ENCODE measurements around the gene STRN3.
"Not testable (repeated sequence)": the region's sequence is repeated elsewhere in the genome, so short reads cannot be mapped to it uniquely, and the experiment has no call there.

The STRN3 gene

GRCh38 chr14:31020834-31021575 lies 5.2 kb downstream of the STRN3 start:
- no peak overlapping the region for H3K4me3 ChIP-seq
- H3K27ac ChIP-seq, result no peak overlapping the region
- H3K36me3 ChIP-seq (ENCODE audit: insufficient read depth, low read length), result peaks cover 37% of the 10 kb centered on the region
- no peak for DNase-seq (ENCODE audit: low read depth, low spot score)
- H3K9ac ChIP-seq (ENCODE audit: insufficient read length), result no peak overlapping the region
- TF ChIP-seq FOXP2 (optimal IDR thresholded peaks at IDR 0.05; ENCODE audit: control extremely low read depth, extremely low read length, insufficient read depth) (no peak), EZH2 (IDR thresholded peaks at IDR 0.05) (no peak), POLR2AphosphoS5 (IDR thresholded peaks at IDR 0.05; ENCODE audit: borderline replicate concordance, low read depth, low read length) (no peak)
- 0 out of 2 replicates have a peak, but pooled peaks cover 4% of the 10 kb centered on the region for H3K9me3 ChIP-seq (ENCODE audit: low read depth, low read length)

- TF ChIP-seq EZH2 (IDR thresholded peaks at IDR 0.05) (no peak), FOXP2 (optimal IDR thresholded peaks at IDR 0.05; ENCODE audit: control extremely low read depth, extremely low read length, insufficient read depth) (no peak), POLR2AphosphoS5 (IDR thresholded peaks at IDR 0.05; ENCODE audit: borderline replicate concordance, low read depth, low read length) (no peak)
- no peak overlapping the region for H3K9ac ChIP-seq (ENCODE audit: insufficient read length)
- H3K4me3 ChIP-seq, result no peak overlapping the region
- H3K36me3 ChIP-seq (ENCODE audit: insufficient read depth, low read length), result peaks cover 38% of the 10 kb centered on the region
- no peak overlapping the region for H3K27ac ChIP-seq
- 0 out of 2 replicates have a peak, but pooled peaks cover 4% of the 10 kb centered on the region for H3K9me3 ChIP-seq (ENCODE audit: low read depth, low read length)
- no peak for DNase-seq (ENCODE audit: low read depth, low spot score)
Measured at GRCh38 chr14:31018057-31018645, 8.0 kb downstream of the STRN3 start.

GRCh38 chr14:31013841-31014240 lies 12.3 kb downstream of the STRN3 start:
- Histone ChIP-seq H3K9me3 (ENCODE audit: low read depth, low read length) (no peaks in the 10 kb centered on the region), H3K36me3 (ENCODE audit: insufficient read depth, low read length) (peaks cover 21% of the 10 kb centered on the region), H3K4me3 (no peak overlapping the region), H3K9ac (ENCODE audit: insufficient read length) (no peak overlapping the region), H3K27ac (no peak overlapping the region)
- no peak for TF ChIP-seq POLR2AphosphoS5 (IDR thresholded peaks at IDR 0.05; ENCODE audit: borderline replicate concordance, low read depth, low read length)
- TF ChIP-seq FOXP2 (optimal IDR thresholded peaks at IDR 0.05; ENCODE audit: control extremely low read depth, extremely low read length, insufficient read depth), result no peak
- no peak for TF ChIP-seq EZH2 (IDR thresholded peaks at IDR 0.05)
- no peak for DNase-seq (ENCODE audit: low read depth, low spot score)

- TF ChIP-seq POLR2AphosphoS5 (IDR thresholded peaks at IDR 0.05; ENCODE audit: borderline replicate concordance, low read depth, low read length) (no peak), FOXP2 (optimal IDR thresholded peaks at IDR 0.05; ENCODE audit: control extremely low read depth, extremely low read length, insufficient read depth) (no peak), EZH2 (IDR thresholded peaks at IDR 0.05) (no peak)
- Histone ChIP-seq H3K36me3 (ENCODE audit: insufficient read depth, low read length) (peaks cover 17% of the 10 kb centered on the region), H3K9ac (ENCODE audit: insufficient read length) (no peak overlapping the region), H3K27ac (no peak overlapping the region), H3K4me3 (no peak overlapping the region), H3K9me3 (ENCODE audit: low read depth, low read length) (no peaks in the 10 kb centered on the region)
- DNase-seq (ENCODE audit: low read depth, low spot score), result no peak
Measured at GRCh38 chr14:31010935-31011334, 15.2 kb downstream of the STRN3 start.

- TF ChIP-seq EZH2 (IDR thresholded peaks at IDR 0.05), result no peak
- TF ChIP-seq POLR2AphosphoS5 (IDR thresholded peaks at IDR 0.05; ENCODE audit: borderline replicate concordance, low read depth, low read length), result no peak
- no peak for TF ChIP-seq FOXP2 (optimal IDR thresholded peaks at IDR 0.05; ENCODE audit: control extremely low read depth, extremely low read length, insufficient read depth)
- no peak overlapping the region for H3K4me3 ChIP-seq
- DNase-seq (ENCODE audit: low read depth, low spot score), result no peak
- no peak overlapping the region for H3K9ac ChIP-seq (ENCODE audit: insufficient read length)
- H3K36me3 ChIP-seq (ENCODE audit: insufficient read depth, low read length), result peaks cover 23% of the 10 kb centered on the region
- no peak overlapping the region for H3K27ac ChIP-seq
- no peaks in the 10 kb centered on the region for H3K9me3 ChIP-seq (ENCODE audit: low read depth, low read length)
Measured at GRCh38 chr14:31009836-31010574, 16.2 kb downstream of the STRN3 start.

GRCh38 chr14:31006703-31007102 lies 19.5 kb downstream of the STRN3 start:
- H3K9me3 ChIP-seq (ENCODE audit: low read depth, low read length), result no peaks in the 10 kb centered on the region
- H3K27ac ChIP-seq, result no peak overlapping the region
- no peak overlapping the region for H3K4me3 ChIP-seq
- H3K9ac ChIP-seq (ENCODE audit: insufficient read length), result no peak overlapping the region
- peaks cover 17% of the 10 kb centered on the region; the same call in 1 of the 2 replicates for H3K36me3 ChIP-seq (ENCODE audit: insufficient read depth, low read length)
- DNase-seq (ENCODE audit: low read depth, low spot score), result no peak
- TF ChIP-seq POLR2AphosphoS5 (IDR thresholded peaks at IDR 0.05; ENCODE audit: borderline replicate concordance, low read depth, low read length) (no peak), EZH2 (IDR thresholded peaks at IDR 0.05) (no peak), FOXP2 (optimal IDR thresholded peaks at IDR 0.05; ENCODE audit: control extremely low read depth, extremely low read length, insufficient read depth) (no peak)

GRCh38 chr14:31004007-31004406 lies 22.2 kb downstream of the STRN3 start:
- not testable (repeated sequence) for DNase-seq (ENCODE audit: low read depth, low spot score); H3K27ac ChIP-seq; H3K4me3 ChIP-seq; H3K9ac ChIP-seq (ENCODE audit: insufficient read length); H3K9me3 ChIP-seq (ENCODE audit: low read depth, low read length)
- peaks cover 33% of the 10 kb centered on the region for H3K36me3 ChIP-seq (ENCODE audit: insufficient read depth, low read length)

GRCh38 chr14:31003284-31003683 lies 22.9 kb downstream of the STRN3 start:
- H3K4me3 ChIP-seq, result no peak overlapping the region
- peaks cover 37% of the 10 kb centered on the region for H3K36me3 ChIP-seq (ENCODE audit: insufficient read depth, low read length)
- no peak overlapping the region for H3K27ac ChIP-seq
- no peaks in the 10 kb centered on the region for H3K9me3 ChIP-seq (ENCODE audit: low read depth, low read length)
- no peak for DNase-seq (ENCODE audit: low read depth, low spot score)
- no peak overlapping the region for H3K9ac ChIP-seq (ENCODE audit: insufficient read length)
- TF ChIP-seq EZH2 (IDR thresholded peaks at IDR 0.05) (no peak), POLR2AphosphoS5 (IDR thresholded peaks at IDR 0.05; ENCODE audit: borderline replicate concordance, low read depth, low read length) (no peak), FOXP2 (optimal IDR thresholded peaks at IDR 0.05; ENCODE audit: control extremely low read depth, extremely low read length, insufficient read depth) (no peak)
